Pancreas (tissue), 10 donors: ENCODE data around the gene S100A10. TPM values are rescaled to one million over a fixed set of nuclear protein-coding genes. Genes with fewer than 3 reads are reported as not detected.

ENCODE experiments used
- ATAC-seq, 4 donors: fragments of 200-7000 bp; cut with Tn5 transposase; one replicate each; pipeline versions ENCODE4 v1.8.0 to v1.9.1; 2020; ENCODE audit warnings: mild to moderate bottlenecking in 4 of 4, moderate library complexity in 4 of 4
- DNase-seq, 6 donors: peaks; one replicate each; pipeline ENCODE4 v3.0.0-alpha.2; 2020
- FAIRE-seq: peaks from 2 replicates; lab custom pipeline; 2012; peaks lifted over from hg19 to GRCh38; lab: Jason Lieb, UNC
- H3K27ac ChIP-seq, 4 donors: fragments of 200-600 bp; sonication (generic); 1 replicate in 3 of 4; 2 replicates in 1 of 4; pipeline versions ENCODE4 v1.5.0 to v1.8.0; 2020
- H3K27me3 ChIP-seq, 4 donors: fragments of 200-600 bp; one replicate each; pipeline ENCODE4 v1.8.0; 2021
- H3K36me3 ChIP-seq, 3 donors: fragments of 200-600 bp; sonication (generic) in 1 of 3; one replicate each; pipeline versions ENCODE4 v1.5.0 to v1.8.0; 2020 to 2021
- H3K4me1 ChIP-seq, 3 donors: fragments of 200-600 bp; one replicate each; pipeline ENCODE4 v1.8.0; 2021
- H3K4me3 ChIP-seq, 4 donors: fragments of 200-600 bp; sonication (generic) in 2 of 4; one replicate each; pipeline versions ENCODE4 v1.5.0 to v1.8.0; 2020 to 2021
- H3K9me3 ChIP-seq, 4 donors: fragments of 200-600 bp; one replicate each; pipeline ENCODE4 v1.8.0; 2021
- CTCF ChIP-seq, 4 donors: fragments of 200-600 bp; sonication (generic) in 3 of 4; IDR thresholded peaks; one replicate each; pipeline versions ENCODE4 v1.5.0 to v1.8.0; 2021; ENCODE audit warnings: antibody characterized with exemption in 4 of 4
- WGBS, 2 donors: extraction: QIAGEN DNeasy Blood & Tissue Kit; methylation state at CpG; one replicate each; pipeline ENCODE4 v1.1.7; 2013; 5-methylcytosine and 5-hydroxymethylcytosine counted together
- intact Hi-C, 3 donors: fragments of 100-400 bp; cut with DNase I; formaldehyde crosslinking; loops; one replicate each; pipeline versions ENCODE4 v1.11.1 to v1.14.2; 2022
- polyA plus RNA-seq, 2 donors: library from polyadenylated mRNA; stranded (reverse); fragments of 200-250 nt; gene quantifications; one replicate each; pipeline ENCODE4 v1.2.3, GENCODE V29; 2013
- total RNA-seq, 6 donors: library from RNA; stranded (reverse); fragmentation: NEBNext Ultra II Directional in 4 of 6; extraction: Animal tissue kit (Norgen Biotek cat#: 25700) in 4 of 6; gene quantifications; one replicate each; pipeline versions ENCODE4 v1.2.1 to v1.2.4, GENCODE V29; 2021 to 2023
- donor health status: healthy with polysubstance abuse.
- donor health status: DM: no; HTN: no; CAD: no; lungs with moderate emphysema.
- donor health status: DM: no; HTN: no; CAD: no.
- donor health status: control.
- donor health status: control.
- donor health status: Bipolar disorder and iron deficiency.
- donor health status: DM: yes; HTN: yes; CAD: no.
- donor health status: DM: no; HTN: no; CAD: no.
- donor health status: DM: no; HTN: no; CAD: no.
- donor health status: DM: yes; HTN: yes; CAD: no.

The S100A10 gene
- total and polyA plus RNA-seq, 8 donors: 34.3 to 269 (median 117) TPM

- no peaks in the 10 kb centered on the region for H3K27me3 ChIP-seq
- H3K4me1 ChIP-seq: peaks cover 7 to 28% (median 26%) of the 10 kb centered on the region in 3 donors
- TF ChIP-seq CTCF (IDR thresholded peaks at IDR 0.05): no peak
- no peaks in the 10 kb centered on the region for H3K36me3 ChIP-seq
- H3K9me3 ChIP-seq: no peaks in the 10 kb centered on the region
- peak overlapping the region in 1 of 4 donors; percentile 24 for H3K27ac ChIP-seq
- intact Hi-C loops: no loop called here
- H3K4me3 ChIP-seq: no peak overlapping the region
- FAIRE-seq (peak; percentile 92), DNase-seq (peak in 2 of 6 donors; percentile 40 to 60), ATAC-seq (peak; percentile 84 to 93 (median 91))
- 18 to 20% methylated on average over 7 of the region's 7 CpGs for WGBS, 2 donors
Observed at GRCh38 chr1:151972542-151973248, 21.0 kb downstream of the S100A10 start.

GRCh38 chr1:151970626-151971025 is 23.0 kb downstream of the S100A10 start:
- ATAC-seq: no peak
- Histone ChIP-seq H3K36me3 (no peaks in the 10 kb centered on the region), H3K27me3 (no peaks in the 10 kb centered on the region), H3K27ac (no peak overlapping the region), H3K9me3 (no peaks in the 10 kb centered on the region), H3K4me3 (no peak overlapping the region), H3K4me1 (peaks cover 7 to 25% (median 20%) of the 10 kb centered on the region in 3 donors)
- no peak for TF ChIP-seq CTCF (IDR thresholded peaks at IDR 0.05)
- WGBS, 2 donors: 76 to 79% methylated on average over 4 of the region's 4 CpGs
- FAIRE-seq: no peak
- DNase-seq: no peak
- intact Hi-C loops: no loop called here

GRCh38 chr1:151970128-151970527 is 23.5 kb downstream of the S100A10 start:
- intact Hi-C loops: no loop called here
- Histone ChIP-seq H3K4me1 (peaks cover 7 to 20% (median 15%) of the 10 kb centered on the region in 3 donors), H3K9me3 (no peaks in the 10 kb centered on the region), H3K4me3 (no peak overlapping the region), H3K36me3 (no peaks in the 10 kb centered on the region), H3K27me3 (no peaks in the 10 kb centered on the region), H3K27ac (no peak overlapping the region)
- FAIRE-seq: no peak
- 67 to 74% methylated on average over 5 of the region's 5 CpGs for WGBS, 2 donors
- no peak for DNase-seq
- no peak for ATAC-seq
- no peak for TF ChIP-seq CTCF (IDR thresholded peaks at IDR 0.05)

- Histone ChIP-seq H3K36me3 (no peaks in the 10 kb centered on the region), H3K9me3 (no peaks in the 10 kb centered on the region), H3K27me3 (no peaks in the 10 kb centered on the region), H3K27ac (no peak overlapping the region), H3K4me1 (peaks cover 7 to 14% (median 12%) of the 10 kb centered on the region in 3 donors), H3K4me3 (no peak overlapping the region)
- 57 to 63% methylated on average over 3 of the region's 3 CpGs for WGBS, 2 donors
- FAIRE-seq (no peak), ATAC-seq (no peak), DNase-seq (no peak)
- intact Hi-C loops: loop anchor here in 1 of 3 donors (5.0 kb wide), 1 partner anchor 33 kb away; no protein-coding TSS in a partner anchor
- TF ChIP-seq CTCF (IDR thresholded peaks at IDR 0.05): no peak
Observed at GRCh38 chr1:151968791-151969399, 24.8 kb downstream of the S100A10 start.
